Kidney tubule cell (primary cell): ENCODE results near the gene ETS1.

Source experiments
- DNase-seq: peaks from one replicate; pipeline ENCODE4 v3.0.0-alpha.2; 2018; ENCODE audit warnings: low spot score

Gene ETS1, protein sequence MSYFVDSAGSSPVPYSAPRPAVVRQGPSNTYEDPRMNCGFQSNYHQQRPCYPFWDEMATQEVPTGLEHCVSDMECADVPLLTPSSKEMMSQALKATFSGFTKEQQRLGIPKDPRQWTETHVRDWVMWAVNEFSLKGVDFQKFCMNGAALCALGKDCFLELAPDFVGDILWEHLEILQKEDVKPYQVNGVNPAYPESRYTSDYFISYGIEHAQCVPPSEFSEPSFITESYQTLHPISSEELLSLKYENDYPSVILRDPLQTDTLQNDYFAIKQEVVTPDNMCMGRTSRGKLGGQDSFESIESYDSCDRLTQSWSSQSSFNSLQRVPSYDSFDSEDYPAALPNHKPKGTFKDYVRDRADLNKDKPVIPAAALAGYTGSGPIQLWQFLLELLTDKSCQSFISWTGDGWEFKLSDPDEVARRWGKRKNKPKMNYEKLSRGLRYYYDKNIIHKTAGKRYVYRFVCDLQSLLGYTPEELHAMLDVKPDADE

DNA sequence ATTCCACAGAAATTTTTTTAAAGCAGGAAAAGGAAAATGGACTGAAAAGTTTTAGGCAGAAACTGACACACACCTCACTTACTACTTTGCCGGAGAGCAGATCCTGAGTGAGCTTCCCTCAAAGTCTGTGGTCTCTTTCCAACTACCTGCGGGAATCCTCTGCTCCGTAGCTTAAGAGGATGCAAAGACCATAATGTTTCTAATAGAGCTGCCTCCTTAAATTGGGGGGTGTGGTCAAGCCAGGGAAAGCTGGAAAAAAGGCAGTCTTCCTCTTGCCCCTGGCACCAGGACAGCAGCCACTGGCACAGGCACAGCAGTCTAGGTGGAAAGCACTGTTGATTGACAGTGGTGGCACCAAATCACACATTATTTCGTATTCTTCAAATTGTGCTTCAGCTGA, at the start of gene ETS1:
ETS1 (minus strand) TSS at position 144 of the 400 bp plus-strand sequence. CDS start 14,428 bp downstream, outside the sequence.
- peak; percentile 34 for DNase-seq

DNA sequence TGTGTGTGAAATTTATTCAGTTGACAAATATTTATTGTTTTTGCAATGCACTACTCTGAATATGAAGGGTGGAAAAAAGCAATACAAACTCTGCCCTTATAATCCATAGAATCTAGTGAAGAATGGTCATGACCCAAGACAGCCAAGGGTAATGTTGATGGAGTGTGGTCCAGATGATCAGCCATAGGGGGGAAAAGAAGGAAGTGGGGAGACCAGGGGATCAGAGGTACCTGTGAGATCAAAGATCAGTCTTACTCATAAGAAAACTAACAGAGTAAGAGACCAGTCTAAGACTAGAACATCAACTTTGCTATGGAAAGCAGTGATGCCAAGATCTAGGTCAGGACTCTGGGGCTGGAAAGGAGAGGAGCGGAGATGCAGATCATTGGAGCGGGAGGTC, 47.0 kb upstream of the ETS1 start:
- DNase-seq = no peak

DNA sequence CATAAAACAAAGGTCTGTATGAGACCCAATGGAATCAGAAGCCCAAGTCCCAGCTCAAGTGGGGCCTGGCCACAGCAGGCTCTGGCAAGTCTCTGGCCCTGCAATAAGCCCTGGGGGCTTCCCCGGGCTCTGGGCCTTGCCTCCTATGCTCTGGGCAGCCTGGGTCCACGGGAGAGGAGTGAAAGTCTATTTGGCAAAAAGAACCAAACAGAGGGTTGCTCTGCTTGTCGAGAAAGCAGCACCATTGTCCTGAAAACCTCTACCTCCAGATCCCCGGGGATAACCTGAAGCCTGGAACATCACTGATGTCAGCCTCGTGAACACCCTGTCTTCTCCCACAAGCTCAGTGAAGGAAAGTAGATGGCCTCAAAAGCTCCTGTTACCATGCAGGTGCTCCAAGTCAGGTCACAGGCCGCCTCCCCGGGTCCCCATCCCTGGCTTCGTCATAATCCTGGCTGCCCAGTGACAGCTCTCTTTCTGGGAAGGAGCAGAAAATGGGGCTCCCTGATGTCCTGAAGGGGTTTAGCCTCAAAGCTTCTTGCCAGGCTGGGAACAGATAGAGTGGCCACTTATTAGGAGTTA, 46.1 kb upstream of the ETS1 start:
- DNase-seq = no peak

DNA sequence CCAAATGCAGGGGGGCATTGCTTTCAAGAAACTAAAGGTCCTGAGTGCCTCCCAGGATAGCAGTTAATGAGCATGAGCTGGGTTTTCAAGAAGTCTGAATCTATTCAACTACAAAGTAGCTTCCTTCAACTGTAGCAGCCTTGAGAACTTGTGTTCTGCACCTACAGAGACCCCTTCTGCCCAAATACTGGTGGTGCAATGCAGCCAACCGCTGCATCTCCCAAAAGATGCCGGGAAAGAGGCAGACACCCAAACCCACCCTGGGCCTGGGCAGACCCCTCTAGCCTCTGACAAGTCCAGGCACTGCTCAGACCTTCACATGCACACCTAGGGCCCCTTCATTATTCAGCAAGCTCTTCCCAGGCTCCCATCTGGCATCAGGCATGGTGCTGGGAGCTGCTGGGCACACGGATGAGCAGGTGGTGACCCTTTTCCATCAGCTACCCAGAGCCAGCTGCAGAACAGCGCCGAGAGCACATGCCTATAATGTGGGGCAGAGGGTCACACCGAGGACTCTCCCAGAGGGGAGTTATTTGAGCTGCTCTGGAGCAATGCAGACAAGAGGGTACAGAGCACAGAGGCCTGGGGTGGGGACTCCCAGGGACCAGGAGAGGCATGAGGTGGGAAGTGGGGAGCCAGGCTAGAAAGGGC, 44.9 kb upstream of the ETS1 start:
- DNase-seq = peak; percentile 54

DNA sequence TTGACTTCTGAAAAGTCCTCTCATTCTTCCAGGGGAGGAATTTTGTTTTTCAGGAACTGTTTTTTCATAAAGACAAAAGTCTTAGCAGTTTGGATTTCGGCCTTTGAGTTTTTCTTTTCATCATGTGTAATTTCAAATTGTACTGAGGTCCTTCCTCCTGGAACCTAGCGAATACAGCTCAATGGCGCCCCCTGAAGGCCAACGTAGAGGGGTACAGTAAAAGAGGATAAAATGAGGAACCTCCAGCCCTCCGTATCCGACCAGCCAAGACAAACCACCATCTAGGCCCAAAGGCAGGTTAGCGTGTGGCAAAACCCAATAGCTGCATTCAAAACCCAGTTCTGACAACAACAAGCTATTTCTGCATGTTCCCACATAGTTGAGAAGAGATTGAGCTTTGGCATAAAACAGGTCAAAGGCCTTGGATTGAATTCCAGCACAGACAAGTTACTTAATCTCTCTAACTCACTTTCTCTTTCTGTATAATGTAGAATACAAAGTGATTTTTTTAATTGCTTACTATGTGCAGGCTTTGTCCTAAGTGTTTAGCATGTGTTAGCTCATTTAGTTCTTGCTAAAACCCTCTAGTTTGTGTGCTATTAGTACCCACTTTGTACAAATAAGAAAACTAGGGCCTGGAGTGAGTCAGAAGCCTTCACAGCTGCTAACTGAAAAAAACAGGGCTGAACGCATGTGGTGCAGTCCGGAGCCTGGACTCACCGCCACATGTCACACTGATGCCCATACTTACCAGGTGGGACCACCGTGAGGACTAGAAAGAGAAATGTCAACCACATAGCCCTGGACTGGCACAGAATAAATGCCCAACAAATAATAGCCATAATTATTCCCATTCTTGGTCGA, 43.2 kb upstream of the ETS1 start:
- DNase-seq = peak; percentile 85

DNA sequence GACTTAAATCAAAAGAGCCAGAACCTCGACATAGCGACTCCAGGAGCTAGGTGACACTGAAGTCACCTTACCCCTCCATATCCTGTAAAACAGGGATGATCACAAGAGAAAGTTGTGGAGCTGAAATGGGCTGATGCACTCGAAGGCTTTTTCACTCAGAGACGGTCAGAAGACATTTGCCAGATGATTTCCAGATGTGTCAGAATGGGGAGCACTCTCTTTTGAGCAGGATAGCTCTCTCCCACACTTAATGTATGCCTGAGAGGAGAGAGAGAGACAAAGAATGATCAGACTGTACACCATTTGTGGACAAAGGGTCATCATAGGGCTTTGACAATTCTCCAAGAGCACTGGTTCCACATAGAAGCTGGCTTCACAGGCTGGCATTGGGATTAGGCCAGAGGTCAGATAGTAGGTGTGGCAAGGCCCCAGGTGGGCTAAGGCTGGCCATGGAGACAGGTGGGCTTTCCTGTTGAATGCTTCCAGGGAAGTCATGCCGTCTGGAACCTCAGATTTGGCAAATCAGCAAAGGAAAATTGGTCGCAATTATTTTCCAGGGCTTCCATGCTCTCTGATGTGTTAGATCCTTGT, 42.3 kb upstream of the ETS1 start:
- DNase-seq = peak; percentile 26

DNA sequence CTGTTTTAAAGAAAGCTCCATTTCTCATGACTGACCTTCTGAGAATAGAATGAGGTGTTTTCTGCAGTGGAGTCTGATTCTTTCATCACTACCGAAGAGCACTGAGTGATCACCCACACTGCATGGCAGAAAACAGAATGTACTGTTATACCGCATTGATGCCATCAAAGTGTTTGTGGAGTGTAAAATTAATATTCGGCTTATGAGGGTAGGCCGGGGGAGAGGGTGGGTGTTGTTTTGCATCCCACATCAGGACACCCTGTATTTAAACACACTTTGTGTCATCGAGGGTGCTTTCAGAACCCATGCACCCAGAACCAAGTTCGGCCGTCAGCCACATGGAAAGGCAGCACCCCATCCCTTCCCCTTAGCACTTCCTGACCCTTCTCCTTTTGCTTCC, 41.3 kb upstream of the ETS1 start:
- DNase-seq = no peak

DNA sequence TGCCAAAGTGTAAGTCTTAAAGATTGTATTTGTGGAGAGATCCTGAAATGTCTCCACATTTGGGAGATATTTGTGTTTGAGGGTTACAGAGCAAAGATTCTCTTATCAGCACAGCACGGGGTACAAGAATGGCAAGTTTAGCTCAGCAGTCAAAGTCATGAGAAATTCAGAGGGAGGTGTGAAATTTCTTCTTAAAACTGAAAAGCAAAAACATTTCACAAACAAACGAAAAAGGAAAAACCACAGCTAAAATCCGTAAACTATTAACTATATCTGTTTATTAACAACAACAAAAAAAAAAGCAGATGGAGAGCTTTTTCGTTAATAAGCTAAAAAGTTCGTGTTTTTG, 40.9 kb upstream of the ETS1 start:
- DNase-seq = no peak

DNA sequence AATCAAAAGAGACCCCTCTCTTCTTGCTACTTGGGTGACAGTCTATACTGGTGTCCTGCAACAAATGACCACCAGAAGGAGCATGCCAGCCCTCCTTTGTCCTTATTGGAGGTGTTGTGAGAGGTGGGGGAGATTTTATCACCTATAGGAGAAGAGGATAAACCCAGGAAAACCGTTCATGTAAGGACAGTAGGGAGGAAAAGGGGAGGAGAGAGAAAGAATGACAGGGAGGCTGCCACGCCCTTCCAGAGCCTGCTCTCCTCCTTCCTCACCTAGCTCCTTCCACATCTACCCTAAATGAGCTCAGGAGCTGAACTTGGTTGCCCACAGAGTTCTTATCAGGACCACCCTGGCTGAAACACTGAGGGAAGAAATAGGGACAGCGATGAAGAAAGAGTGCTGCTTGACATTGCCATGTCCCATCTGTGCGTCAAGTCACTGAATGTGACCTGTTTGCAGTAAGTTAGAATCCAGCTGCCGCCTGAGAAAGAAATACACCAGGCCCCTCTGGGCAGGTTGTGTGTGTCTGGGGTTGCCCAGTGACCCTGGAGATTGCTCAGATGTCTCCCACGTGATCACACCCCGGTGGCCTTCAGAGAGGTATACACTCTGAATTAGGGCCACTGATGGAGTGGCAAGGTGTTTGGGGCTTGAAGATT, 40.4 kb upstream of the ETS1 start:
- DNase-seq = no peak

DNA sequence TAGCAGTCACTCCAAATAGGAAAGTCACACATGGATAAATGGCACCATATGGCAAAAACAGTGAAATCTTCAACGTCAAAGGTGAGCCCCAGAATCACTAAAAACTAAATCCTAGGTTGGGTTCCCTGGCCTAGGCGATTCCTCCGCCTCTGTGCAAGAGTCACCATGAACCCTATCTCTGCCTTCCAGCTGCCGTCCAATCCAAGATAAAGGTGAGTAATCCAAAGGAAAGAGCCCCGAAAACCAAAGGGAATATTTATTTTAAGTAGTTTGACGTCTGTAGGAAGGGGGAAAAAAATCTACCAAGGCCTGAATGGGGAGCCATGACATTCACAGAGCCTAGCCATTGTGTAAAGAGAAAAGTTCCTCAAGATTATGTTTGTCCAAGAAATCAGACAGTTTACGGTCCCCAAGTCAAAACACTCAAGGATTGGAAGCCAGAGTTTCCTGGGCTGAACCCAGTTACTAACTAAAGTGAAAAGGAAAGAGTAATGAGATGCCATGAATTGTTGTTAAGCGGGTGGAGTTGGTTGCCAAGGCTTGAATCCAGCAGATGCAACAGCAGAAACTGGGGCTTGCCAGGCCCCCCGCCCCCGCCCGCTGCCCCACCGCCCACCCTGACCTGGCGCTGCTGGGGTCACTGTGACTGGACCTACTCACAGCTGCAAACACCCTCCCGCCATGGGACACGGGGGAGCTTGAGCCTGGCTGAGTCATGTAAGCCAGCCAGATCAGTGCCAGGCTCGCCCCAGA, 39.7 kb upstream of the ETS1 start:
- DNase-seq = no peak

DNA sequence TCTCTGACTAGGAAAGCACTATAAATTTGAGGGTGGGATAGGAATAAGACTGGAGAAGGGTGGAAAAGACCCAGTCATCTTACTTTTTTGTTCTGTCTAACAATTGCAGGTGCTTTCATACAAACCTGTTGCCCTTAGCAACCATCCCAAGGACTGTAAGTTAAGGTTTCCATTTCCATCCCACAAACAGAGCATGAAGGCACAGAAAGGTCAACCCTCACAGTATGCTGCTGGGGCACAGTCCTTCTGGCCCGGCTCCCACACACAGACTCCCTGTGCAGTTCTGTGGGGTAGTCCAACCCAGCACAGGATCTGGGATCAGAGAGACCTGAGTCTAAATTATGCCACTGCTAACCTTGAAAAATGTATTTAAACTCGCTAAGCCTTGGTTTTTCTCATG, 38.4 kb upstream of the ETS1 start:
- DNase-seq = no peak

DNA sequence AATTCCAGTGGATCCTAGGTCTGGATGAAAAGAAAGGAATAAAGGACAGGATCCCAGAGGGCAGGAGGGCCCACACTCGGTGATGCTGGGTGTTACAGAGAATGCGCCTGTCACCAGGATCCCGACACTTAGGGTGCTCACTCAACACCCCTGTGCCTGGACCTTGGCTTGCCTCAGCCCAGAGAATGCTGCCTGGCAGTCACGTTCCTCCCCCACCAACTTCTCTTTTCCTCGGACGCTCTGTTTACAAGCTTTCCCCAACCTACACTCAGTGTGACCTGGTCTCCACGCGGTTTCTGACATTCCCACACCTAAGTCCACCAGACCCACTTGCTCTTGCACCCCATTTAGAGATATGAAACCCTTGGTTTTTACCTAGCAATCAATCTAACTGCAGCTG, 38.0 kb upstream of the ETS1 start:
- DNase-seq = no peak

DNA sequence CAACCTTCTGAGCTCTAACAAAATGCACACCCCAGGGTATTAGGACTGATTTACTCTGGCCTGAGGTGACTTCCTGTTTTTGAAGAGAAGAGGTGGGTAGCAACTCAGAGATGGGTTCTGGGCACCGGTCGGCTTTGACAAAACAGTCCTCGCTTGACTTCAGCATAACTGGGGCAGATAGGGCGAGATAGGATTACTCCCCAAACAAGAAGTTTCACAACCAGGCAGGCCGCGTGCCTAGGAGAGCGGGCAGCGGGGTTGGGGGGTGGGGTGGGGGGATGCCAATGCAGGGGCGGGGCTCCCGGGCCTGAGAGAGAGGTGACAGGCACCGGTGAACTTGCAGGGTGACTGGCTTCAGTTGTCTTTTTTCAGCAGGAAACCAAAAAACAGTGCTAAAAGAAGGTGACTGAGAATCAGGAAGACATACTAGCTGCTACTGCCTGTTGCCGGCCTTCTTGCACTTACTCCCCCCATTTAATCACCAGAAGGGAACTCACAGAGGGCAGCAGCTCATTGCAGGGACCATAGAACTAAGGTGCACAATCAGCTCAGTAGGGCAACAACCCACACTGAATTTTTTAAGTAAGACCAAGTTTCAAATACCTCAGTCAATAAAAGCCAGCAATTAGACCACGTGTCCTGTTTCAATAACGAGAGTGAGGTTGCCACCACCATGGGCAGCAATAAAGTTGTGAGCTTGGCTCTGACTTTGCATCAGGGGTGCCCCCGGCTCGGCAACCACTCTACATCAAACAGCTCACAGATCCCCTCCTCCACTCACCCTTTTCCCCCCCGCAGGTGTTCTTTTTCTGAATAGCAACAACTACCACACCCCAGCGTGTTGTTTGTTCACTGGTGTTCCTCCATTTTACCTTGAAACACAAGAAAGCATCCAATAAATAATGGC, 37.2 kb upstream of the ETS1 start:
- DNase-seq = peak; percentile 29

DNA sequence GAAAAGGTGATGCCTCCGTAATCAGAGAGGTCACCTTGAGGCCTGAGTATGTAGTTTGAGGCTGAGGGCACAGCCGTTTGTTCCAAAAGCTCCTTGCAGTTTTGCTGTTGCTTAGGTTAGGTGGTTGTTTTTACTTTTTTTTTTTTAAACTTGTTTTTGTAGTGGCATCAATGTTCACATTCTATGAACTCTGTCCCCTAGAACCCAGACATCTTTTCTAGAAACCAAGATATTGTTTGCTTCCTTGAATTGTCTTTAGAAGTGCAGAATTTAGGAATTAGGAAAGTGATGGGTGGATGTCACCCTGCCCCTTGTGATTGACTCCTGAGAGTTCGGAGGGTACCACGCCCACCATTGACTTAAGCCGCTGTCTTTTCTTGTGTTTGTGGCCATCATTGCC, 35.7 kb upstream of the ETS1 start:
- DNase-seq = no peak

DNA sequence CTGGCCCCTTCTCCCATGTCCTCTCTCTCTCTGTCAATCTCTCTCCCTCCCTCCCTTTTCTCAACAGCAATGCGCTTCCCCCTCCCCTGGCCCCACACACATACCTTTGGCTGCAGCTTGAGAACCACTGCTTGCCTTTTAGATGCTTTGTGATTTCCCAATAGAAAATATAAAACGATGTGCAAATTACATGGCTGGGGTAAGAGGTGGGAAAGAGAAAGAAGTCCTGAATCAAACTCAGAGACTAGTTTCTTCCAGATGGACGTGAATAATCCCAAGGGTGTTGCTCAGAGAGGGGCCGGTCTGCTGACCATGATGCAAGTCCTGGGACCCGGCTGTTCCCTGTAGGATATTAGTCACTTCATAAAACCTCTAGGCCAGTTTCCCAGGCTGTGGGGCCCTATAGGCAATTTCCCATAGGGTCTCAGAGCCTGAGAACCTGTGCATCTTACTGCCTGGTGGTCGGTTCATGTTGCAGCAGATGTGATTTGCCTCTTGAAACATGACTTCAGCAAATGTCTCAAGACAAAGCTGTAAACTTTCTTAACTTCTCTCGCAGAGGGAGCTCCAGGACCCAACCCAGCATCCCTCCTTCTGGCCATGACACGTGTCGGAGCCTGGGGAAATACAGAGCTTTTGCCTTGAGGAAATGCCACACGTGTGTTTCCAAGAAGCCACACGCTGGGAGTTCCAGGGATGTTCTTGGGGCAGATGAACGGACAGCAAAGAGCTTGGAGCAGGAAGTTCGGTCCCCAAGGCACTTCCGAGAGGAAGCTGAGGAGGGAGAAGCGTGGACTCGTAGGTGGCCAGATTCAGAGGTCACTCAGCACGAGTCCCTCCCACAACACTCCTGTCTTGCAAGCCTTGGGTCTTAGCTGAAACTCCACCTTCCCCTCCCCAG, 34.5 kb upstream of the ETS1 start:
- peak; percentile 35 for DNase-seq

DNA sequence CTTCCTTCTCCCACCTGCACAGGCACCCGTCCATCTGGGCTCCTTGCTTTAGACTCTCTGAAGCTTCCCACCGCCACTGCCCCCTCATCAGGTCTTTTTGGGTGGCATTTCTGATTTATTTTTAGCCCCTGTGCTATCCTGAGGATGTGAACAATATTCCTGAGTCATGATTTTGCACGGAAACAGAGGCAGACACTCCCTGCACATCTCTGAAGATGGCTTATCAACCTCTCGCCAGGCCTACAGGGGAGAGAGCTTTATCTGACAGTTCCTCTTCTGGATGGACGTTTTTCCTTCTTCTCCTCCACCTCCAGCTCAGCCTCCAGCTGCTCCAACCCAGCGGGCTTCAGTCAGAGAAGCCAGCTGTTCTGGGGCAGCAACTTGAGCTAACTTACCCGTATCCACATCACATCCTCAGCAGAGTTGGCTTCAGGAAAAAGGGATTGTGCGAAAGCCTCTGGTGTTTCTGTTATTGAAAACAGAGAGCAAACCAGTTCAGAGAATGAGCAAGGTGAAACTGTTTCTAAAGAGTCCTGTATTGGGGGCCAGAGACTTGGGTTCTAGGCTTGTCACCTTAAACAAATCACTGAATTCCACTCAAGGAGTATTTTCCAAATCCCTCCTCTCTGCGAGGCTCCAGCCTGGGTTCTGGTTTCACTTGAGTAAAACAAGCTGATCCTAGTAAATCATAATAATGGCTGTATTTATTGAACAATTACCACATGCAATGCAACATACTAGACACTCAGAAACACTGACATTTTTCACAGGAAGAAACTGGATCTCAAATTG, 33.1 kb upstream of the ETS1 start:
- no peak for DNase-seq

DNA sequence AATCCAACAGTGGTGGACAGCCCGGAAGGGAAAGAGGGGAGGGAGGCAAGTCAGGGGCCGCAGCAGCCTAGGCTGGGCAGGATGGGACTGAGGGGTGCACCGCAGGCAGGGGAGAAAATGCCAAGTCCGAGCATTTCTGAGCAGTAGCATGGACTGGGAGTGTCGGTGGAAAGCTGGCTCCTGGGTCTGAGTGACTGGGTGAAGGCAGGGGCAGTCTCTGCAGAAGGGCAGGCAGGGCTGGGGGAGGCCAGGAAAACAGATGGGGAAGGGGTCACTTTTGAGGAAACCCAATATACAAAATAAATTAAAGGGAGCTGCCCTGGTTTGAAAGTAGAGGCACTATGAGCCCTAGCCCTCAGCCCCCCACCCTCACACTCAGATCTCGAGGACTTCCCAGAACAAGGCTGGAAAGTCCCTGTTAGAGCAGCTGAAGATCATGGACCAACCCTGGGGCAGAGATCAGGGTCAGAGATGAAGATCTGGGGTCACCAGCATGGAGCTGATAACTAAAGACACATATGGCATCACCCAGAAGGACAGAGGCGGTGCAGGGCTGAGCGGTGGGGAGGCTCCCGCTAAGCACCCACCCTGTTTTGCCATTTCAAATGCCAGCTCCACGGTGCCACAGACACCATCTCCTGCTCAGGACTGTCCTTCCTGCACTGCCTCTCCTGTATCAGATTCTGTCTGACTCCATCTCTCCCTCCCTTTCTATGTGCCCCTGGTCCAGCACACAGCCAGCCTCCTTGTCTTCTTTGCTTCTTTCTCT, 32.4 kb upstream of the ETS1 start:
- no peak for DNase-seq
